K562 (cell line): ENCODE measurements around the gene MS4A13. TPM values are rescaled to one million over a fixed set of nuclear protein-coding genes. Genes with fewer than 3 reads are reported as not detected.

Experiments used
- ATAC-seq: fragments of 200-7000 bp; cut with Tn5 transposase; 3 replicates; pipeline ENCODE4 v1.9.1; 2020; ENCODE audit warnings: moderate library complexity
- BruUV-seq: library from RNA; stranded (reverse); fragments of 400-500 nt; replicated peaks from 2 replicates; lab custom pipeline; 2021; lab: Mats Ljungman, UMichigan
- CTCF ChIA-PET: fragments of 300-600 bp; formaldehyde crosslinking; extraction: SDS; loops from one replicate; lab custom pipeline; 2021; ENCODE audit warnings: low intra/inter-chr PET ratio; lab: Yijun Ruan, JAX
- POLR2A ChIA-PET: fragments of 300-600, 350-650 bp; sonication (Branson Sonifier 250); formaldehyde crosslinking; extraction: SDS; loops from one replicate; lab custom pipeline; 2021; ENCODE audit warnings: antibody characterized with exemption, inconsistent platforms; lab: Yijun Ruan, JAX
- DNase-seq, 4 experiments: peaks; one replicate each; pipeline versions ENCODE4 v3.0.0 to v3.0.0-alpha.2; 2011 to 2018; ENCODE audit warnings: low spot score in 3 of 4, mixed read lengths in 3 of 4; ENCODE audit errors: extremely low read depth in 1 of 4
- FAIRE-seq: peaks from 2 replicates; lab custom pipeline; 2011; peaks lifted over from hg19 to GRCh38; lab: Jason Lieb, UNC
- H2AFZ ChIP-seq: 2 replicates; pipeline ENCODE4 v1.6.0; 2011; ENCODE audit warnings: low read depth, low read length, control low read depth, inconsistent platforms
- H3K27ac ChIP-seq: fragments of 200-600 bp; 3 replicates; pipeline ENCODE4 v1.8.0; 2011; ENCODE audit warnings: low read depth, mild to moderate bottlenecking, control low read depth, inconsistent platforms, low read length, moderate library complexity, mixed read lengths; ENCODE audit errors: extremely low read depth
- H3K27me3 ChIP-seq, 2 experiments: fragments of 300-600 bp in 1 of 2; 2 replicates in 1 of 2; 3 replicates in 1 of 2; pipeline versions ENCODE4 v1.6.0 to v1.8.0; 2011; ENCODE audit warnings: inconsistent platforms in 2 of 2, low read length in 2 of 2, mild to moderate bottlenecking in 1 of 2, mixed read lengths in 1 of 2, moderate library complexity in 1 of 2; ENCODE audit not compliant: control insufficient read depth in 2 of 2, insufficient read depth in 2 of 2
- H3K36me3 ChIP-seq: fragments of 300-600 bp; 3 replicates; pipeline ENCODE4 v1.8.0; 2011; ENCODE audit warnings: mild to moderate bottlenecking, low read length, inconsistent platforms; ENCODE audit not compliant: control insufficient read depth, insufficient read depth
- H3K4me1 ChIP-seq, 2 experiments: fragments of 200-600 bp in 1 of 2; replicated peaks in 1 of 2; 2 replicates in 1 of 2; 3 replicates in 1 of 2; pipeline versions ENCODE4 v1.5.1 to v1.8.0; 2011; ENCODE audit warnings: inconsistent platforms in 2 of 2, low read length in 2 of 2, mild to moderate bottlenecking in 1 of 2, mixed read lengths in 1 of 2, moderate library complexity in 1 of 2; ENCODE audit not compliant: control insufficient read depth in 2 of 2, insufficient read depth in 2 of 2
- H3K4me2 ChIP-seq: 2 replicates; pipeline ENCODE4 v1.6.1; 2011; ENCODE audit warnings: low read length, control low read depth, inconsistent platforms, mixed read lengths; ENCODE audit not compliant: insufficient read depth
- H3K4me3 ChIP-seq: fragments of 200-600 bp; sonication (generic), shearing (Covaris generic); 2 replicates; pipeline ENCODE4 v1.5.1; 2016; ENCODE audit warnings: control low read depth, inconsistent platforms
- H3K79me2 ChIP-seq: fragments of 200-600 bp; 3 replicates; pipeline ENCODE4 v1.8.0; 2011; ENCODE audit warnings: low read length, inconsistent platforms; ENCODE audit not compliant: control insufficient read depth, insufficient read depth
- H3K9ac ChIP-seq, 2 experiments: 2 replicates each; pipeline versions ENCODE4 v1.6.0 to v1.6.1; 2011; ENCODE audit warnings: low read depth in 2 of 2, low read length in 2 of 2, control low read depth in 1 of 2, inconsistent platforms in 1 of 2, mild to moderate bottlenecking in 1 of 2, mixed read lengths in 1 of 2; ENCODE audit not compliant: insufficient read depth in 1 of 2
- H3K9me1 ChIP-seq: one replicate; pipeline ENCODE4 v1.6.0; 2011; ENCODE audit warnings: inconsistent platforms, mild to moderate bottlenecking, low read length, moderate library complexity; ENCODE audit not compliant: control insufficient read depth, insufficient read depth
- H3K9me3 ChIP-seq: replicated peaks from 2 replicates; pipeline ENCODE4 v1.5.1; 2011; ENCODE audit warnings: low read depth, low read length, inconsistent platforms; ENCODE audit not compliant: control insufficient read depth, insufficient read depth
- H4K20me1 ChIP-seq: replicated peaks from 2 replicates; pipeline ENCODE4 v1.6.1; 2011; ENCODE audit warnings: low read length, inconsistent platforms, mixed read lengths; ENCODE audit not compliant: control insufficient read depth, insufficient read depth
- ATF6 ChIP-seq: sonication (generic); formaldehyde crosslinking; IDR thresholded peaks from 2 replicates; pipeline ENCODE4 v1.4.0; 2020; ENCODE audit warnings: mild to moderate bottlenecking, missing genetic modification reagents
- CGGBP1 ChIP-seq: fragments of 250-450 bp; sonication (Bioruptor Pico); IDR thresholded peaks from 2 replicates; pipeline ENCODE4 v1.9.0; 2021; ENCODE audit warnings: mild to moderate bottlenecking
- ETS1 ChIP-seq: conservative IDR thresholded peaks from 2 replicates; pipeline ENCODE4 v1.6.1; 2011; ENCODE audit warnings: low read depth, mild to moderate bottlenecking, low read length; ENCODE audit not compliant: control insufficient read depth
- JUN ChIP-seq, 2 experiments: sonication (generic) in 1 of 2; formaldehyde crosslinking in 1 of 2; IDR thresholded peaks; 2 replicates each; pipeline versions ENCODE4 v1.6.1 to v1.8.0; 2012 to 2022; ENCODE audit warnings: borderline replicate concordance in 2 of 2, mild to moderate bottlenecking in 2 of 2, improper control_type of control experiment in 1 of 2, low read depth in 1 of 2, low read length in 1 of 2, missing genetic modification reagents in 1 of 2
- LCOR ChIP-seq: sonication (generic); formaldehyde crosslinking; IDR thresholded peaks from 2 replicates; pipeline ENCODE4 v1.8.0; 2022; ENCODE audit warnings: mild to moderate bottlenecking, missing genetic modification reagents
- MEIS2 ChIP-seq: fragments of 450-650 bp; IDR thresholded peaks from 2 replicates; pipeline ENCODE4 v1.6.1; 2014; ENCODE audit warnings: mild to moderate bottlenecking; ENCODE audit not compliant: partially characterized antibody
- NFRKB ChIP-seq: fragments of 450-650 bp; IDR thresholded peaks from 2 replicates; pipeline ENCODE4 v1.6.1; 2016; ENCODE audit warnings: low read depth
- PHF20 ChIP-seq: fragments of 450-650 bp; IDR thresholded peaks from 2 replicates; pipeline ENCODE4 v1.6.1; 2018; ENCODE audit not compliant: partially characterized antibody
- SIX5 ChIP-seq, 2 experiments: IDR thresholded peaks; 2 replicates each; pipeline ENCODE4 v1.6.1; 2011; ENCODE audit warnings: low read length in 2 of 2, borderline replicate concordance in 1 of 2, low read depth in 1 of 2, mild to moderate bottlenecking in 1 of 2, moderate library complexity in 1 of 2; ENCODE audit not compliant: insufficient read depth in 1 of 2
- SMARCC2 ChIP-seq: fragments of 450-650 bp; IDR thresholded peaks from 2 replicates; pipeline ENCODE4 v1.6.1; 2017; ENCODE audit warnings: antibody characterized with exemption, moderate library complexity, mild to moderate bottlenecking, low read depth
- SREBF2 ChIP-seq: sonication (generic); formaldehyde crosslinking; IDR thresholded peaks from 2 replicates; pipeline ENCODE4 v1.4.0; 2020; ENCODE audit warnings: mild to moderate bottlenecking, missing genetic modification reagents
- ZNF121 ChIP-seq: sonication (generic); formaldehyde crosslinking; conservative IDR thresholded peaks from 2 replicates; pipeline ENCODE4 v1.8.0; 2022; ENCODE audit warnings: missing genetic modification reagents
- ZNF165 ChIP-seq: fragments of 250-450 bp; sonication (Bioruptor Pico); IDR thresholded peaks from 2 replicates; pipeline ENCODE4 v1.4.0; 2020; ENCODE audit warnings: borderline replicate concordance
- ZNF282 ChIP-seq: sonication (generic); formaldehyde crosslinking; IDR thresholded peaks from 2 replicates; pipeline ENCODE4 v1.8.1; 2023; ENCODE audit warnings: missing genetic modification reagents
- WGBS: fragments of 100-300 bp; shearing (Covaris generic); methylation state at CpG from one replicate; pipeline ENCODE4 v1.1.6; 2016; ENCODE audit warnings: low coverage, mixed read lengths; ENCODE audit not compliant: insufficient coverage; ENCODE audit errors: missing lambda C conversion rate; 5-methylcytosine and 5-hydroxymethylcytosine counted together
- in situ Hi-C: fragments of 300-500 bp; cut with MboI; formaldehyde crosslinking; loops from 4 replicates; pipeline ENCODE4 v1.15.0; 2018; ENCODE audit warnings: inconsistent platforms, mixed read lengths
- intact Hi-C: fragments of 100-400 bp; cut with micrococcal nuclease; formaldehyde crosslinking; loops from 2 replicates; pipeline ENCODE4 v1.14.2; 2022
- polyA plus RNA-seq, 8 experiments: library from polyadenylated mRNA; depleted of rRNA in 4 of 8; stranded (reverse) in 5 of 8; unstranded in 3 of 8; fragments of >200 nt; fragmentation: Nextera tagmentation in 2 of 8; fragmentation: Illumina TruSeq in 1 of 8; extraction: Ambion mirVana in 2 of 8; extraction: Trizol in 1 of 8; gene quantifications; 2 replicates each; pipeline versions ENCODE4 v1.2.1 to v1.2.3, GENCODE V29; 2011 to 2014; ENCODE audit warnings: inconsistent platforms in 1 of 8, missing spikeins in 1 of 8
- total RNA-seq, 7 experiments: library from RNA; depleted of rRNA in 6 of 7; stranded (reverse); fragments of >200 nt in 6 of 7; fragmentation: Illumina TruSeq in 2 of 7; extraction: Trizol in 2 of 7; gene quantifications; 2 replicates each; pipeline versions ENCODE4 v1.2.1 to v1.2.3, GENCODE V29; 2011 to 2021; ENCODE audit warnings: low replicate concordance in 1 of 7
- TF ChIP-seq, protein P1 (sequence below): fragments of 250-450 bp; sonication (Bioruptor Pico); IDR thresholded peaks from 2 replicates; pipeline ENCODE4 v1.5.0; 2022; ENCODE audit warnings: mild to moderate bottlenecking

MS4A13 gene
- total and polyA plus RNA-seq, 9 of the 15 experiments (the other 6 are each of a cell fraction or from before 2014, with no cell fraction given): 0.15 to 0.43 (median 0.36) TPM; not detected in 6

GRCh38 chr11:60482361-60482760 is 32.8 kb upstream of the MS4A13 start (continued):
- TF ChIP-seq CGGBP1 (CRISPR knock-in tag) (no peak), ETS1 (no peak), SMARCC2 (no peak)
- TF ChIP-seq, all 486 proteins: peak for 6

GRCh38 chr11:60485987-60486386 is 29.2 kb upstream of the MS4A13 start:
- Histone ChIP-seq H3K27me3 (no peaks in the 10 kb centered on the region), H3K4me1 (no peaks in the 10 kb centered on the region), H3K79me2 (no peaks in the 10 kb centered on the region), H3K4me3 (no peak overlapping the region), H3K9ac (no peak overlapping the region), H2AFZ (peak overlapping the region; percentile 56; the same call in 1 of the 2 replicates), H3K27ac (no peak overlapping the region), H3K9me1 (no peaks in the 10 kb centered on the region), H3K4me2 (no peak overlapping the region), H3K36me3 (no peaks in the 10 kb centered on the region), H3K9me3 (no peaks in the 10 kb centered on the region), H4K20me1 (no peaks in the 10 kb centered on the region)
- intact Hi-C loops (loop anchor here (2.0 to 10.0 kb wide), 3 partner anchors 121 to 219 kb away; no protein-coding TSS in a partner anchor), in situ Hi-C loops (no loop called here)
- peak; percentile 57 to 64 (median 62) for DNase-seq
- ChIA-PET CTCF (interaction anchor here (1.4 to 2.0 kb wide), 2 partner anchors 122 to 152 kb away, joined by 4 to 15 read pairs; no protein-coding TSS in a partner anchor), POLR2A (no interaction called here)
- peak; percentile 100 for ATAC-seq
- WGBS: 2% methylated on average over 5 of the region's 5 CpGs
- no TSS peak for BruUV-seq
- peak; percentile 84 for FAIRE-seq
- peak; percentile 18 for TF ChIP-seq MEIS2
- TF ChIP-seq SREBF2: no peak
- no peak for TF ChIP-seq LCOR (CRISPR knock-in tag)
- TF ChIP-seq, protein P1, sequence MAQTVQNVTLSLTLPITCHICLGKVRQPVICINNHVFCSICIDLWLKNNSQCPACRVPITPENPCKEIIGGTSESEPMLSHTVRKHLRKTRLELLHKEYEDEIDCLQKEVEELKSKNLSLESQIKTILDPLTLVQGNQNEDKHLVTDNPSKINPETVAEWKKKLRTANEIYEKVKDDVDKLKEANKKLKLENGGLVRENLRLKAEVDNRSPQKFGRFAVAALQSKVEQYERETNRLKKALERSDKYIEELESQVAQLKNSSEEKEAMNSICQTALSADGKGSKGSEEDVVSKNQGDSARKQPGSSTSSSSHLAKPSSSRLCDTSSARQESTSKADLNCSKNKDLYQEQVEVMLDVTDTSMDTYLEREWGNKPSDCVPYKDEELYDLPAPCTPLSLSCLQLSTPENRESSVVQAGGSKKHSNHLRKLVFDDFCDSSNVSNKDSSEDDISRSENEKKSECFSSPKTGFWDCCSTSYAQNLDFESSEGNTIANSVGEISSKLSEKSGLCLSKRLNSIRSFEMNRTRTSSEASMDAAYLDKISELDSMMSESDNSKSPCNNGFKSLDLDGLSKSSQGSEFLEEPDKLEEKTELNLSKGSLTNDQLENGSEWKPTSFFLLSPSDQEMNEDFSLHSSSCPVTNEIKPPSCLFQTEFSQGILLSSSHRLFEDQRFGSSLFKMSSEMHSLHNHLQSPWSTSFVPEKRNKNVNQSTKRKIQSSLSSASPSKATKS (CRISPR knock-in tag): no peak
- no peak for TF ChIP-seq ZNF282
- no peak for TF ChIP-seq SIX5 (IDR thresholded peaks at IDR 0.05; ENCODE audit: borderline replicate concordance in 1 of 2, insufficient read depth in 1 of 2, low read depth in 1 of 2, low read length in 2 of 2)
- TF ChIP-seq ZNF165 (CRISPR knock-in tag): no peak
- TF ChIP-seq ZNF121: no peak
- no peak for TF ChIP-seq NFRKB
- TF ChIP-seq ATF6 (CRISPR knock-in tag): no peak
- TF ChIP-seq JUN (IDR thresholded peaks at IDR 0.05; ENCODE audit: borderline replicate concordance, low read depth, low read length): no peak
- TF ChIP-seq JUN (CRISPR knock-in tag; IDR thresholded peaks at IDR 0.05; ENCODE audit: borderline replicate concordance): no peak
- no peak for TF ChIP-seq PHF20
